Thoracic aorta (tissue), 2 donors: ENCODE measurements around the gene AMFR. TPM values are rescaled to one million over a fixed set of nuclear protein-coding genes. Genes with fewer than 3 reads are reported as not detected.

Experiments
- ATAC-seq: fragments of 150-250 bp; one replicate; pipeline ENCODE4 v1.8.0; 2017; ENCODE audit warnings: low read depth; ENCODE audit not compliant: insufficient number of reproducible peaks, low FRiP score
- DNase-seq: peaks from one replicate; pipeline ENCODE4 v3.0.0-alpha.2; 2020; ENCODE audit warnings: low spot score
- H3K27ac ChIP-seq, 2 donors: fragments of 200-600 bp; sonication (generic); 1 replicate in 1 of 2; 2 replicates in 1 of 2; pipeline ENCODE4 v1.5.1; 2016; ENCODE audit warnings: mild to moderate bottlenecking in 2 of 2, moderate library complexity in 2 of 2
- H3K27me3 ChIP-seq: fragments of 200-600 bp; sonication (generic); replicated peaks from 2 replicates; pipeline ENCODE4 v1.6.0; 2016; ENCODE audit warnings: mild to moderate bottlenecking; ENCODE audit not compliant: insufficient read depth
- H3K36me3 ChIP-seq: fragments of 200-600 bp; sonication (generic); one replicate; pipeline ENCODE4 v1.5.1; 2016
- H3K4me1 ChIP-seq, 2 donors: fragments of 200-600 bp; sonication (generic); 1 replicate in 1 of 2; 2 replicates in 1 of 2; pipeline versions ENCODE4 v1.5.1 to v1.6.0; 2016; ENCODE audit warnings: low read depth in 2 of 2, mild to moderate bottlenecking in 1 of 2; ENCODE audit not compliant: control insufficient read depth in 1 of 2
- H3K4me3 ChIP-seq: fragments of 200-600 bp; sonication (generic); 2 replicates; pipeline ENCODE4 v1.5.1; 2016; ENCODE audit warnings: mild to moderate bottlenecking
- H3K9me3 ChIP-seq: fragments of 200-600 bp; sonication (generic); 2 replicates; pipeline ENCODE4 v1.5.1; 2016
- total RNA-seq, 2 donors: library from RNA; depleted of rRNA; stranded (reverse); fragments of >200 nt; gene quantifications; one replicate each; pipeline versions ENCODE4 v1.1.0 to v1.2.3, GENCODE V29; 2016
- TF ChIP-seq, protein P1 (sequence below): fragments of 200-600 bp; sonication (generic); IDR thresholded peaks from one replicate; pipeline ENCODE4 v1.5.1; 2019; ENCODE audit warnings: antibody characterized with exemption

Gene AMFR
- total RNA-seq, 2 donors from 2014 or later = 153 to 209 TPM

DNA sequence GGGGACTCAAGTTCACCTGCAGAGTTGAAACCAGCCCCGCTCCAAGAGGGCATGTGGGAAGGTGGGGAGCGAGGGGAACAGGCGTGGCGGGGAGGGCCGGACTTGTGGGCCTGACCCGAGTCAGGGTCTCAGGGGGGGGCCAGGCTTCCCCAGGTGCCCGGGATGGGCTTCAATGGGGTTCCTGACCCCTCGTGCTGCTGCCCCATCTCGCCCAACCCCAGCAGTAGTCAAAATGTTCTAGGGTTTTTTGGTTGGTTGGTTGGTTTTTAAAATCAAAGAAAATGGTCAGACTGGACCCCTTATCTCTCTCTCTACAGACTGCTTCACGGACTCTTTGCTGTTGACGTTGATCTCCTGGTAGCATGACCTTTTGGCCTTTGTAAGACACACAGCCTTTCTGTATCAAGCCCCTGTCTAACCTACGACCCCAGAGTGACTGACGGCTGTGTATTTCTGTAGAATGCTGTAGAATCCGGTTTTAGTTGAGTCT, 69.5 kb downstream of the AMFR start:
- no peak overlapping the region for H3K27ac ChIP-seq
- TF ChIP-seq, protein P1, sequence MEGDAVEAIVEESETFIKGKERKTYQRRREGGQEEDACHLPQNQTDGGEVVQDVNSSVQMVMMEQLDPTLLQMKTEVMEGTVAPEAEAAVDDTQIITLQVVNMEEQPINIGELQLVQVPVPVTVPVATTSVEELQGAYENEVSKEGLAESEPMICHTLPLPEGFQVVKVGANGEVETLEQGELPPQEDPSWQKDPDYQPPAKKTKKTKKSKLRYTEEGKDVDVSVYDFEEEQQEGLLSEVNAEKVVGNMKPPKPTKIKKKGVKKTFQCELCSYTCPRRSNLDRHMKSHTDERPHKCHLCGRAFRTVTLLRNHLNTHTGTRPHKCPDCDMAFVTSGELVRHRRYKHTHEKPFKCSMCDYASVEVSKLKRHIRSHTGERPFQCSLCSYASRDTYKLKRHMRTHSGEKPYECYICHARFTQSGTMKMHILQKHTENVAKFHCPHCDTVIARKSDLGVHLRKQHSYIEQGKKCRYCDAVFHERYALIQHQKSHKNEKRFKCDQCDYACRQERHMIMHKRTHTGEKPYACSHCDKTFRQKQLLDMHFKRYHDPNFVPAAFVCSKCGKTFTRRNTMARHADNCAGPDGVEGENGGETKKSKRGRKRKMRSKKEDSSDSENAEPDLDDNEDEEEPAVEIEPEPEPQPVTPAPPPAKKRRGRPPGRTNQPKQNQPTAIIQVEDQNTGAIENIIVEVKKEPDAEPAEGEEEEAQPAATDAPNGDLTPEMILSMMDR = no peak
- peaks cover 0 to 11% of the 10 kb centered on the region in 2 donors for H3K4me1 ChIP-seq
- H3K36me3 ChIP-seq = no peaks in the 10 kb centered on the region
- peak overlapping the region; percentile 72 for H3K4me3 ChIP-seq
- no peaks in the 10 kb centered on the region for H3K27me3 ChIP-seq
- no peak for ATAC-seq
- DNase-seq = no peak
- no peaks in the 10 kb centered on the region for H3K9me3 ChIP-seq

DNA sequence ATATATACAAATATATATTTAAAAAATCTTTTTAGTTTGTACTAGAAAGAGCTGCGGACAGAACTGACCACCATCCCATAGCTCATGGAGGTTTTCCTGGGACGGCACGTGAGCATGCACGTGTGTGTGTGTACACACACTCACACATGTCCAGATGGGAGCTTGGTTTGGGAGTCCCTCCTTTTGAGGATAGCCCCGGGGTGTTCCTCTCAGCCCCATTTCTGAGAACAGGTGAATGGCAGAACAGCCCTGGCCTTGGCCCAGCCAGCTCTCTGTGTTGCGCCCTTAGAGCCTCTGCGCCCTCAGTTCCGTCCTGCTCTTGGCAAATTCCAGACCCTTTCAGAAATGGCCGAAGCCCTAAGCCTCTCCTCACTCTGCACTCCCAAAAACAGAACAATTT, 70.1 kb downstream of the AMFR start:
- Histone ChIP-seq H3K4me1 (peaks cover 0 to 11% of the 10 kb centered on the region in 2 donors), H3K9me3 (no peaks in the 10 kb centered on the region), H3K27me3 (no peaks in the 10 kb centered on the region), H3K36me3 (no peaks in the 10 kb centered on the region), H3K27ac (no peak overlapping the region), H3K4me3 (no peak overlapping the region)
- ATAC-seq = no peak
- no peak for DNase-seq
- TF ChIP-seq, protein P1 = no peak

DNA sequence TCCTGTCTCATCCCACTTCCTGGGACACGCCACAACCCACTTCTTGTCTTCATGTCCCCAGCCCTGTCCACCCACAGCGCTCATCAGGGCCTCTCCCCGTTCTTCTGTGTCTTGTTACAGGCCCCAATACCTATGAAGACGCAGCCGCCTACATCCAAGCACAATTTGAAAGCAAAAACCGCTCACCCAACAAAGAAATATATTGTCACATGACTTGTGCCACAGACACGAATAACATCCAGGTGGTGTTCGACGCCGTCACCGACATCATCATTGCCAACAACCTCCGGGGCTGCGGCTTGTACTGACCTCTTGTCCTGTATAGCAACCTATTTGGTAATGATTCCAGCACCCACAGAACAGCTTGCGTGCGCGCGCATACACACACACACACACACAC, 70.6 kb downstream of the AMFR start:
- Histone ChIP-seq H3K4me3 (no peak overlapping the region), H3K27me3 (no peaks in the 10 kb centered on the region), H3K4me1 (peaks cover 0 to 11% of the 10 kb centered on the region in 2 donors), H3K9me3 (no peaks in the 10 kb centered on the region), H3K27ac (no peak overlapping the region), H3K36me3 (no peaks in the 10 kb centered on the region)
- ATAC-seq (no peak), DNase-seq (no peak)
- TF ChIP-seq, protein P1 = no peak

DNA sequence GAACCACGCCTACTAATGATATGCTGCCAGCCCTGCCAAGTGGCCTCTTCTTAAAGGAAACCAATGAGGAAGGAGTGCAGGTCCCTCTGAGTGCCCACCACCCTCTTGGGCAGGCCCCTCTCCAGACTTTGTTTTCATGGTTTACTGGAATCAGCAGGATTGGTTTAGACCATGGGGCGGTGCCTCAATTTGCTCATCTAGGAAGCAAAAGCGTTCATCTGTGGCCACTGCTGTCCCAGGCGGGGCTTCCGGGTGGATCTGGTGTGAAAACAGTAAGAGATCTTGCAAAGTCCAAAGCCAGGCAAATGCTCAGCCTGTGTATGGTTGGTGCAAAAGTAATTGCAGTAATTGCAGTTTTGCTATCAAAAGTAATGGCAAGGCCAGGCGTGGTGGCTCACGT, 71.3 kb downstream of the AMFR start:
- TF ChIP-seq, protein P1 = no peak
- no peak for DNase-seq
- no peaks in the 10 kb centered on the region for H3K9me3 ChIP-seq
- no peak overlapping the region for H3K27ac ChIP-seq
- no peaks in the 10 kb centered on the region for H3K27me3 ChIP-seq
- H3K4me1 ChIP-seq = peaks cover 0 to 11% of the 10 kb centered on the region in 2 donors
- no peaks in the 10 kb centered on the region for H3K36me3 ChIP-seq
- no peak overlapping the region for H3K4me3 ChIP-seq
- ATAC-seq = no peak

DNA sequence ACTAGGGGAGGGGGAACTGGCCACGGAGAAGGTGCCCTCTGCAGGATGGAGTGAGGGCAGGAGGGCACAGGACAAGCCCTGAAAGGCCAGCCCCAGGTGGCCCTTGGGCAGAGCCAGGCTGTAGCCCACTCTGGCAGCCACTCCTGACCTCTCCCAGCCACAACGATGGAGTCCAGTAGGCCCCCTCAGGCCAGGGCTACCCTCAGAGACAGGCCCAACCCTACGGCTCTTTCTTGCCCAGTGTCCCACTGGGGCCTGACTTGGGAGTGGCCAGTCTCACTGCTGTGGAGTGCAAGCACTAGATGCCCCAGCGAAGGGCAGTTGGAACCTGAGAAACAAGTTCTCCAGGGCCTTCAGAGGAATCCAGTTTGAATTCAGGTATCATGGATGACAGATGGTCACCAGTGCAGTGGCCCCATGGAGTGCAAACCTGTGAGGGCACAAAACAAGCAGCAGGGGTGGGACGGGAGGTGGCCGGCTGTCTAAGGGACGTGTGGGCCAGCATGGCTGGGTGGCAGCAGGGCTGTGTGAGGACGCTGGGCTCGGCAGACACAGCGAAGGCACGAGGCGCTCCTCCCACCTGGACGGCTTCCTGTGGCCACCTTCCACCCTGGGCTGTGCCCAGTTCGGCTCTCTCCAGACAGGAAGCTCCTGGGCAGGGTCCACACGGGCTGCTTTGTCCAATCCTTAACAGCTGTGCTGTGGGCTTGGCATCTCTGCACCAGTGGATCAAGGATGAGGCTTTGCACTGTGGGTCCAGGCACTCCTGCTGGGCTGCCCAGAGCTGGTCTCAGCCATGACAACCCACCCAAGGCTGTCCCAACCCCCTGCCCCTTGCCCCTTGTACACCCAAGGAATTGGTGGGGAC, 72.1 kb downstream of the AMFR start:
- TF ChIP-seq, protein P1 = no peak
- no peaks in the 10 kb centered on the region for H3K36me3 ChIP-seq
- H3K27me3 ChIP-seq = no peaks in the 10 kb centered on the region
- no peak overlapping the region for H3K27ac ChIP-seq
- ATAC-seq (no peak), DNase-seq (no peak)
- no peak overlapping the region for H3K4me3 ChIP-seq
- peaks cover 0 to 11% of the 10 kb centered on the region in 2 donors for H3K4me1 ChIP-seq
- H3K9me3 ChIP-seq = no peaks in the 10 kb centered on the region
